Activated T-cell treated with anti-CD3 and anti-CD28 coated beads, Interleukin-2, amount 50 U/mL, for 72 hours (primary cell): ENCODE results near the gene UNC13B. TPM values are rescaled to one million over a fixed set of nuclear protein-coding genes. Genes with fewer than 3 reads are reported as not detected.

Source experiments
- ATAC-seq, 2 donors: fragments of 150-1000 bp; cut with Tn5 transposase; replicated peaks in 1 of 2; 2 replicates each; pipeline ENCODE4 v1.10.0; 2021; ENCODE audit warnings: moderate library complexity in 2 of 2, mild to moderate bottlenecking in 1 of 2
- DNase-seq, 2 donors: peaks; one replicate each; pipeline ENCODE4 v3.0.0; 2021 to 2022; ENCODE audit warnings: mixed read lengths in 1 of 2
- H3K27ac Mint-ChIP-seq: one replicate; pipeline ENCODE4 v1.8.0; 2022; ENCODE audit warnings: mild to moderate bottlenecking, moderate library complexity, mixed read lengths
- H3K27me3 Mint-ChIP-seq: one replicate; pipeline ENCODE4 v1.8.0; 2022; ENCODE audit warnings: low read depth, mixed read lengths
- H3K36me3 Mint-ChIP-seq, 2 donors: one replicate each; pipeline ENCODE4 v1.8.0; 2022; ENCODE audit warnings: mixed read lengths in 2 of 2, mild to moderate bottlenecking in 1 of 2; ENCODE audit not compliant: insufficient read depth in 2 of 2
- H3K4me1 Mint-ChIP-seq: one replicate; pipeline ENCODE4 v1.8.0; 2022; ENCODE audit warnings: low read depth, mixed read lengths
- H3K4me3 Mint-ChIP-seq, 2 donors: one replicate each; pipeline ENCODE4 v1.8.0; 2022; ENCODE audit warnings: mild to moderate bottlenecking in 2 of 2, mixed read lengths in 2 of 2, moderate library complexity in 2 of 2
- H3K9me3 Mint-ChIP-seq, 2 donors: one replicate each; pipeline ENCODE4 v1.8.0; 2022; ENCODE audit warnings: mixed read lengths in 2 of 2
- total RNA-seq, 2 donors: library from RNA; stranded (reverse); gene quantifications; one replicate each; pipeline ENCODE4 v1.2.3, GENCODE V29; 2022

UNC13B gene
- total RNA-seq, 2 donors from 2014 or later, result 0.91 to 1.2 TPM

DNA sequence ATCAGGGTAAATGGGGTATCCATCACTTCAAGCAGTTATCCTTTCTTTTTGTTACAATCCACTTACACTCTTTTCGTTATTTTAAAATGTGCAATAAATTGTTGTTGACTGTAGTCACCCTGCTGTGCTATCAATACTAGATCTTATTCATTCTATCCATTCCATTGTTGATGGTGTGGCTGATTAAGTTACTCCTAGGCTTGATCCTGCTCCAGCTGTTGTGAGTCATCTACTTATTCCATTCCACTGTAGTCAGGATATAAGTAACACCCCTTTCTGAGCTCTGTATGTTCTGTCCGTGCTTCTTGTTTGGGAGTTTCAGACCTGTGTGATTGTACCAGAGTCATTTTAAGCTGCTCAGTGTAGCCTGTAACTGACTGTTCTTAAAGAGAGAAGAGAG, 205.6 kb downstream of the UNC13B start:
- H3K36me3 Mint-ChIP-seq, result no peaks in the 10 kb centered on the region
- H3K4me1 Mint-ChIP-seq, result no peaks in the 10 kb centered on the region
- H3K27ac Mint-ChIP-seq, result no peak overlapping the region
- H3K27me3 Mint-ChIP-seq, result no peaks in the 10 kb centered on the region
- no peak overlapping the region for H3K4me3 Mint-ChIP-seq
- DNase-seq, result no peak
- no peaks in the 10 kb centered on the region for H3K9me3 Mint-ChIP-seq
- ATAC-seq, result no peak

DNA sequence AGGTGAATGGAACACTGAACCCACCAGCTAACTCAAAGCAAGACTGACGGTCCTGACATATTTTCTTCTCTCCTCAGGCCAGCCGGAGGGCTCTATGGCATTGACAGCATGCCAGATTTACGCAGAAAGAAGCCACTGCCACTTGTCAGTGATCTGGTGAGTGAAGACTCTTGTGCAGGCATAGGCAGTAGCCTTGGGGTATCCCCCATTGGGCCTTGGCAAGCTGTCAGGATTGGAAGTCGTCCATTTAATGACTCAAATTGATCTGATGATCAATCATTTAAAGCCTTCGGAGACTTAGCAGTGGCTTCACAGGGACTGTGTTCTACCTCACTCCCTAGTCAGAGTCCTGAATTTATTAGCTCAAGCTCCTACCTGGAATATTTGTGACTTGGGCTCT, 208.4 kb downstream of the UNC13B start:
- ATAC-seq (no peak), DNase-seq (no peak)
- no peaks in the 10 kb centered on the region for H3K4me1 Mint-ChIP-seq
- no peaks in the 10 kb centered on the region for H3K27me3 Mint-ChIP-seq
- no peaks in the 10 kb centered on the region for H3K9me3 Mint-ChIP-seq
- no peak overlapping the region for H3K27ac Mint-ChIP-seq
- no peak overlapping the region for H3K4me3 Mint-ChIP-seq
- no peaks in the 10 kb centered on the region for H3K36me3 Mint-ChIP-seq

DNA sequence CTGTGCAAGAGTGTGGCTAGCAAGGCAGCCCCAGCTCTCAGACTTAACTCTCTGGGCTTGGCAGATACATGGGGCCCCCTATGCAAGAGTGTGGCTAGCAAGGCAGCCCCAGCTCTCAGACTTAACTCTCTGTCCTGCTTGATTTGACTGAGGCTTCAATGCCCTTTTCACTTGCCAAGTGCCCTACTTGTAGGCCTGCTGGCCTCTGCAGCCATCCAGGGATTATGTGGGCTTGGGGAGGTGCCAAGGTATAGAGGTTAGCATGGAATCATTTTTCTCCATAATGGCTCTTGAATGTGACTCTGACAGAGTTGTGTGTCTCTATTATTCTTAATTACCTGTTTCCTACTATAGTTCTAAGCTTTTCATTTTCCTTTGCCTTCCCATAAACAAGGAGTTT, 212.6 kb downstream of the UNC13B start:
- DNase-seq (no peak), ATAC-seq (no peak)
- no peak overlapping the region for H3K4me3 Mint-ChIP-seq
- no peaks in the 10 kb centered on the region for H3K36me3 Mint-ChIP-seq
- no peak overlapping the region for H3K27ac Mint-ChIP-seq
- H3K4me1 Mint-ChIP-seq, result no peaks in the 10 kb centered on the region
- H3K9me3 Mint-ChIP-seq, result no peaks in the 10 kb centered on the region
- no peaks in the 10 kb centered on the region for H3K27me3 Mint-ChIP-seq

DNA sequence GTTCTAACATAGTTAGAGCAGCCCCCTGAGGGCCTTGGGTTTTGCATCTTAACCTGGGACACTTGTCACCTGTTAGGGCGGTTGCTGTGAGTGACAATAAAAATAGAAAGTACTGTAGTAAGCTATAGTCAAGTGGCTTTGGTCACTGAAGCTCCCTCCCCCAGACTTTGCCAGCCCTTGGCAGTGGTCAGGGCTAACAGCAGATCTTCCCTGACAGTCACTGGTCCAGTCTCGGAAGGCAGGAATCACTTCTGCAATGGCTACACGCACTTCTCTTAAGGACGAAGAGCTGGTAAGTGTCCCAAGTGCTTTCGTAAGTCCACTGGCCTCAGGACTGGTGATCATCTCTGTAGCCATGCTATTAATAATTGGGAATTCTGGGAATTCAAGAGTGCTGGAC, 213.1 kb downstream of the UNC13B start:
- ATAC-seq (no peak), DNase-seq (no peak)
- H3K27ac Mint-ChIP-seq, result no peak overlapping the region
- no peaks in the 10 kb centered on the region for H3K9me3 Mint-ChIP-seq
- no peak overlapping the region for H3K4me3 Mint-ChIP-seq
- H3K27me3 Mint-ChIP-seq, result no peaks in the 10 kb centered on the region
- H3K36me3 Mint-ChIP-seq, result no peaks in the 10 kb centered on the region
- no peaks in the 10 kb centered on the region for H3K4me1 Mint-ChIP-seq

DNA sequence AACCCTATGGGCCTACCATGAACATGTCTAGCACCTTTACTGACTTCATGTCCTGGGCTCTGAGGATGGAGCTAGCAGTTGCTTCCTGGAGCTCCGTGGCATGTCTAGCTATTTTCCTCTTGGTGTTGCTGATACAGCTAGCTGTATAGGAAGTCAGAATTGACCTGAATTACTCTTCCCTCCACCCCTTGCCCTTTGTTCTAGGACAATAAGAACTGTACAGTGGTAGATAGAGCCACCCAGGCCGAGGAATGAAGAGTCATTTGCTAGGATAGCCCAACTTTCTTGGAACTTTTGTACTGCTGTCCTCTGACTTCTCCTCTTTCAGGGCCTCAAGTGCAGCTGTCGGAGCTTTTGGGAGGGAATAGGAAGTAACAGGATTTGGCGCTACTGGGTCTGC, 218.2 kb downstream of the UNC13B start:
- H3K4me1 Mint-ChIP-seq, result no peaks in the 10 kb centered on the region
- H3K27me3 Mint-ChIP-seq, result no peaks in the 10 kb centered on the region
- H3K36me3 Mint-ChIP-seq, result no peaks in the 10 kb centered on the region
- ATAC-seq, result no peak
- no peak for DNase-seq
- no peaks in the 10 kb centered on the region for H3K9me3 Mint-ChIP-seq
- H3K4me3 Mint-ChIP-seq, result no peak overlapping the region
- no peak overlapping the region for H3K27ac Mint-ChIP-seq

DNA sequence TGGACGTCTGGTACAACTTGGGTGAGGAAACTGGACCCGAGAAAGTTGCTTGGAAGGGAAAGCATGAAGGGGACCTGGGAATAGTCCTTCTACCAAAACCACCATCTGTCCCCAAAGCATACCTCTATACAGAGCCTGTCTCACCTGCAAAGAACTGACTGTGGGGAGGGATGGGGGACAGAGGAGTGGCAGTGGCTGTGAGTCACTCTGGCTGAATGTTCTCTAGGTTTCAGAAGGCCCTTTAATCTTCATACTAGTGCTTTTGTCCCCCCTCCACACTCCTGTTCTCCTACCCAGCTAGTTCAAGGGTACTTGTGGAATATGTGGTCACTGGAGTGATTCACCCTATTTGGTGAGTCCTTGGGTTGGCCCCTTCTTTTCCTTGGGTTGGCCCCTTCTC, 218.8 kb downstream of the UNC13B start:
- DNase-seq (no peak), ATAC-seq (no peak)
- H3K36me3 Mint-ChIP-seq, result no peaks in the 10 kb centered on the region
- H3K27me3 Mint-ChIP-seq, result no peaks in the 10 kb centered on the region
- no peak overlapping the region for H3K4me3 Mint-ChIP-seq
- no peak overlapping the region for H3K27ac Mint-ChIP-seq
- no peaks in the 10 kb centered on the region for H3K4me1 Mint-ChIP-seq
- no peaks in the 10 kb centered on the region for H3K9me3 Mint-ChIP-seq

DNA sequence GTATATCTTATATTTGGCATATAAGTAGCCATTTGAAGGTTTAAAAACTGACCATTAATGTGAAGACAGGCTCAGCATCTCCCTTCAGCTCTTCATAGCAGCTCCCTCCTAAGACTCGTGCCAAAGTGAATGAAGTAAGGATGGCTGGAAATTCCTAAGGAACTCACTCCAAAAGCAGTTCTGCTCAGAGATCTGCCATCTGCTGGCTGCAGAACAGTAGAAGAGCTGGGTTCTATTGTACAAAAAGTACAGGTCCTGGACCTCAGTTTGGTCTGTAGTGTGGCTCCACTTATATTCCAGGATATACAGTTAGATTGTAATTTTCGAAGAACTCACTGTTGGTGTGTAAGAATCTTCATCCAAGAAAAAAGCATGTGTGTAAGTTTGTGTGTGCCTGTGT, 223.2 kb downstream of the UNC13B start:
- DNase-seq (no peak), ATAC-seq (no peak)
- no peaks in the 10 kb centered on the region for H3K9me3 Mint-ChIP-seq
- peaks cover 6% of the 10 kb centered on the region for H3K27me3 Mint-ChIP-seq
- H3K27ac Mint-ChIP-seq, result no peak overlapping the region
- H3K36me3 Mint-ChIP-seq, result no peaks in the 10 kb centered on the region
- no peak overlapping the region for H3K4me3 Mint-ChIP-seq
- H3K4me1 Mint-ChIP-seq, result no peaks in the 10 kb centered on the region

DNA sequence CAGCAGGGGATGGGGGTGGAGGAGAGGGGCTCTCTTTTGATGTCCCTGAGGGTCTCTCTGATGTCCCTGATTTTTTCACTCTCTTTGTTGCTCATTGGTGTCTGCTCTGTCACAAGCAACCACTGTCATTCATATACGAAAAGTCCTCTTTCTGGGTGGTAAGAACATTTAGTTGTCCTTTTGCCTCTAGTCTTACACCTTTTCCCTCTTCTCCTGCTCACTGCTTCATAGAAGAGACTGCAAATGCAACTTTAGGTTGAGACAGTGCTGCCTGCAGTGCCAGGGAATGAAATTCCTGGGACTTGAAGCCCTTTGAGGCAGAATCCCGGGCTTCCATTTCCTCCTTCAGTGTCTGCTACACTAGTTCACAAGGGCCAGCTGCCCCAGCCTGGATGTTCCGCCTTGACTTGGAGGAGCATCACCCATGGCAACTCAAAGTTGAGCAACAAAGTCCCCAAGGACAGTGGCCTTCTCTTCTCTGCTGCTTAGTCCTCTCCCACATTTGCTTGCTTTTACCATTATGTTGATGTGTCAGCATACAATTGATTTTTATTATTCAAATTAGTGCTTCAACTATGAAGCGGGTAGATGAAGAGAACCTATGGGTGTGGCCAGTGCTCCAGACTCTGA, 233.4 kb downstream of the UNC13B start:
- Mint-ChIP-seq H3K4me3 (no peak overlapping the region), H3K27me3 (peaks cover 5% of the 10 kb centered on the region), H3K4me1 (peaks cover 11% of the 10 kb centered on the region), H3K36me3 (no peaks in the 10 kb centered on the region), H3K9me3 (no peaks in the 10 kb centered on the region), H3K27ac (no peak overlapping the region)
- no peak for DNase-seq
- no peak for ATAC-seq

DNA sequence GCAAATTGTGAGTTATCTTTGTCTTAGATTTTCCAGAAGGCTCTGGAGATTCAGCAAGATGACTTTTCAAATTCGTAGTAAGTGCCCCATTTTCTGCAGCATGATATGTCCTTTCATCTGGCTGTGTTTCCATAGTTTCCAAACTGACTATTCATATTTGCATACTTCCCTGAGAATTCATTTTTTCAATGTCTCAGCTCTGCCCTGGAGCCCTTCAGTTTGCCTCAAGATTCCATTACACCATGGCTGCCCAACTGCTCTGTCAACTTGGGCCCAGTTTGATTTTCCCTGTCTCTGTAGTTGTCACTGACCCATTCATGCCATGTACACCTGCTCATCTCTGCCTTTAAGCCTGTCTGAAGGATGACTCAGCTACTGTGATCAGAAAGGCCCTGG, 233.9 kb downstream of the UNC13B start:
- Mint-ChIP-seq H3K9me3 (no peaks in the 10 kb centered on the region), H3K4me1 (peaks cover 11% of the 10 kb centered on the region), H3K27me3 (peaks cover 5% of the 10 kb centered on the region), H3K27ac (no peak overlapping the region), H3K4me3 (no peak overlapping the region), H3K36me3 (no peaks in the 10 kb centered on the region)
- DNase-seq (no peak), ATAC-seq (no peak)

DNA sequence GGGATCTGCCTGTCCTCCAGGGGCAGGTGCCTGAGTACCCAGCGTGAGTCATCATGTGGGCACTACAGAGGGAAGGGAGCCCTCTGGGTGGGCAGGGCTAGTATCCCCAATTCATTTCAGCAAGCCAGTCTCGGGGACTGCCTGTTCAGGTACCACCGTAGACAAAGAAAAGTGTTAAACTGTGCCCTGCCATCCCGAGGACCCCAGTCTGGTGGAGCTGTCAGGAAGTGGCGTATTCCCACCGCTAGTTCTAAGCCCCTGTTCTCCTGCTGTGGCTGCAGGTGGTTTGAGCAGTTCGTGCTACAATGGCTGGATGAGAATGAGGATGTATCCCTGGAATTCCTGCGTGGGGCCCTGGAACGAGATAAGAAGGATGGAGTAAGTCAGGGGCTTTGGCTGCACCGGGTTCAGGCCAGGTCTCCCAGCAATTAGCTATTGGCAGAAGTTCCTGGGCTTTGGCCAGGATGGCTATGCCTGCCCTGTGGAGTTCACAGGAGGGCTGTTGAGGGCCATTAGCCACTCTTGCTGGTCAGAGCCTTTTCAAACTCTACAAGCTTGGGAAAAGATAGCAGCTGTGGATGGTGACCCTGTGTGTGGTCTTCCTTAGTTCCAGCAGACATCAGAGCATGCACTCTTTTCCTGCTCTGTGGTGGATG, 234.9 kb downstream of the UNC13B start:
- peak in 1 of 2 donors; percentile 7 for ATAC-seq
- no peaks in the 10 kb centered on the region for H3K36me3 Mint-ChIP-seq
- peaks cover 11% of the 10 kb centered on the region for H3K4me1 Mint-ChIP-seq
- no peak overlapping the region for H3K27ac Mint-ChIP-seq
- peaks cover 6% of the 10 kb centered on the region for H3K27me3 Mint-ChIP-seq
- H3K4me3 Mint-ChIP-seq, result no peak overlapping the region
- DNase-seq, result no peak
- no peaks in the 10 kb centered on the region for H3K9me3 Mint-ChIP-seq

DNA sequence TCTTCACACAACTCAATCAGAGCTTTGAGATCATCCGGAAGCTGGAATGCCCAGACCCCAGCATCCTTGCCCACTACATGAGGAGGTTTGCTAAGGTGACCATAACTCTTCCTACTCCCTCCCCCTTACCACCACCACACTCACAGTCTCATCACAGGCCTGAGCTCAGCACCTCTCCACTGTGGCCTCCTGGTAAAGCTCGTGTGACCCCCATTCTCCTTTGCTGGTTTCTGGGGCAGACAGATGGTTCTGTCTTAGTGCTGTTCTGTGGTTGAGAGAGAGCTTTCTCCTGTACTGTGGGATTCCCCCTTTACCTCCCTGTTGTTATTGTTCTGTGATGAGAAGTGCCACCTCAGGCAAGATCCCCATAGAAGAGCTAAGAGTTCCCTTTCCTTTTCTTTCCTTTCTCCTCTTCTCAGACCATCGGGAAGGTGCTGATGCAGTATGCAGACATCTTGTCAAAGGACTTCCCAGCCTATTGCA, 235.4 kb downstream of the UNC13B start:
- H3K9me3 Mint-ChIP-seq, result no peaks in the 10 kb centered on the region
- no peaks in the 10 kb centered on the region for H3K36me3 Mint-ChIP-seq
- H3K4me1 Mint-ChIP-seq, result peaks cover 11% of the 10 kb centered on the region
- peak; percentile 44 to 76 for ATAC-seq
- DNase-seq, result no peak
- H3K27me3 Mint-ChIP-seq, result peaks cover 10% of the 10 kb centered on the region
- no peak overlapping the region for H3K27ac Mint-ChIP-seq
- H3K4me3 Mint-ChIP-seq, result peak overlapping the region in 1 of 2 donors; percentile 5

DNA sequence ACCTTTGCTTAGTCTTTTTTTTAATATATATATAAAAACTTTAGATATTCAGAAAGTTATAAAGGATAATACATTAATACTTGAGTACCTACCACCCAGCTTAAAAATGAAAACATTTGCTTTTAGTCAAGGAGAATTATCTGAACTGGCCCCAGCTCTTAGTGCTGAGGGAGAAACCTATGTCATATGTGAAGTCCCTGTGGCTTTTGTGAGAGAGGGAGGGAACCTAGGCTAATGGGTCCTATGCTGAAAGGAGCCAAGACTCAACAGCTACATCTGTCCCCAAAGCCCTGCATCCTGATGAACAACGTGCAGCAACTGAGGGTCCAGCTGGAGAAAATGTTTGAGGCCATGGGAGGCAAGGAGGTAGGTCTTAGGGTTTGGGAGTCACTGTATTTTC, 236.1 kb downstream of the UNC13B start:
- H3K4me3 Mint-ChIP-seq, result no peak overlapping the region
- ATAC-seq (peak; percentile 19 to 52), DNase-seq (no peak)
- no peaks in the 10 kb centered on the region for H3K9me3 Mint-ChIP-seq
- H3K27me3 Mint-ChIP-seq, result peaks cover 10% of the 10 kb centered on the region
- no peak overlapping the region for H3K27ac Mint-ChIP-seq
- H3K36me3 Mint-ChIP-seq, result no peaks in the 10 kb centered on the region
- H3K4me1 Mint-ChIP-seq, result peaks cover 11% of the 10 kb centered on the region

DNA sequence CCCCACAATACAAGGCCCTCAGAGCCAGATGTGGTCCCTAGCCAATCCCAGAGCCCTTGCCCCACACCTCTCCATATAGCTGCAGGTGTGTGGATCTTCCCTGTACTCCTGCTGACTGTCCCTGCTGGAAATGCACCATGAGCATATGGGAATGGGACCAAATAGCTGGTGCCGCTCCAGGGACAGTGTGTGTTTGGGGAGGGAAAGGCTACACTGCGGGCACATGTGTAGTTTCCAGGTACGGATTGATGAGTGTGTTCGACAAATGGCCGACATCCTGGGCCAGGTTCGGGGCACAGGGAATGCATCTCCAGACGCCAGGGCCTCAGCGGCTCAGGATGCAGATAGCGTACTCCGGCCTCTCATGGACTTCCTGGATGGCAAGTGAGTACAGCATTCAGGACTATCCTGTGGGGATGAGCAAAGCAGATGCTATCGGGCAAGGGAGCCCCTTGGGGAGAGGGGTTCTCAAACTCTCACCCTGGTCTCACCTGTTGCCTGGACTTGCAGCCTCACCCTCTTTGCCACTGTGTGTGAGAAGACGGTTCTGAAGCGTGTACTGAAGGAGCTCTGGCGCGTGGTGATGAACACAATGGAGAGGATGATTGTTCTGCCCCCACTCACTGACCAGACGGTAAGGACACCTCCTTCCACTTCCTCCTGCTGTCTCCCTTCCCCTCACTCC, 237.0 kb downstream of the UNC13B start:
- Mint-ChIP-seq H3K9me3 (no peaks in the 10 kb centered on the region), H3K36me3 (no peaks in the 10 kb centered on the region), H3K27ac (no peak overlapping the region), H3K27me3 (peaks cover 6% of the 10 kb centered on the region), H3K4me3 (no peak overlapping the region), H3K4me1 (peaks cover 11% of the 10 kb centered on the region)
- ATAC-seq (no peak), DNase-seq (no peak)
